Uterus (tissue), 2 donors: Measurements from ENCODE around the gene GLI2.

Source experiments
- CTCF ChIP-seq, 4 experiments: fragments of 200-600 bp in 2 of 4; fragments of 450-650 bp in 2 of 4; sonication (generic) in 2 of 4; IDR thresholded peaks; one replicate each; pipeline ENCODE4 v1.5.1; 2016 to 2019; ENCODE audit warnings: antibody characterized with exemption in 4 of 4, mild to moderate bottlenecking in 2 of 4, moderate library complexity in 1 of 4
- POLR2A ChIP-seq, 2 donors: fragments of 450-650 bp; IDR thresholded peaks; one replicate each; pipeline ENCODE4 v1.6.1; 2016; ENCODE audit warnings: antibody characterized with exemption in 2 of 2, mild to moderate bottlenecking in 1 of 2, moderate library complexity in 1 of 2

GRCh38 chr2:120783371-120783791 lies 47.7 kb downstream of the GLI2 start:
- TF ChIP-seq CTCF (IDR thresholded peaks at IDR 0.05) (no peak), POLR2A (IDR thresholded peaks at IDR 0.05) (no peak)
